ENCODE data around the gene PRC1. TPM values are rescaled to one million over a fixed set of nuclear protein-coding genes. Genes with fewer than 3 reads are reported as not detected.

PRC1 gene
- total RNA-seq, 1 experiment from 2014 or later: 75.7 TPM

GRCh38 chr15:90945091-90945490, 49.2 kb downstream of the PRC1 start:
- Histone ChIP-seq H3K27me3 (ENCODE audit: insufficient read depth, low read length) (no peaks in the 10 kb centered on the region), H2AFZ (ENCODE audit: low read length) (no peak overlapping the region), H3K18ac (ENCODE audit: insufficient read length, low read depth, low read length) (no peak overlapping the region), H3K9me3 (ENCODE audit: control insufficient read depth, low read depth, low read length) (no peaks in the 10 kb centered on the region), H3K27ac (ENCODE audit: insufficient read length, low read depth, low read length) (no peak overlapping the region), H3K23ac (ENCODE audit: insufficient read length, low read depth, low read length) (no peak overlapping the region), H4K8ac (replicated peaks; ENCODE audit: insufficient read length, low read depth, low read length) (no peak overlapping the region), H3K9ac (ENCODE audit: extremely low read depth, insufficient read length, low read length) (no peak overlapping the region), H2BK120ac (ENCODE audit: low read depth, low read length, poor library complexity, severe bottlenecking) (no peak overlapping the region), H2BK5ac (ENCODE audit: insufficient read length, low read length) (no peak overlapping the region), H3K56ac (ENCODE audit: insufficient read length, low read depth, low read length) (no peak overlapping the region), H3K23me2 (ENCODE audit: insufficient read length, low read depth, low read length, poor library complexity, severe bottlenecking) (peaks cover 3% of the 10 kb centered on the region), H2BK15ac (ENCODE audit: low read depth, low read length) (no peak overlapping the region), H4K5ac (ENCODE audit: insufficient read length, low read depth, low read length) (no peak overlapping the region), H2BK20ac (ENCODE audit: low read depth, low read length, poor library complexity, severe bottlenecking) (no peak overlapping the region), H2BK12ac (ENCODE audit: insufficient read length, low read depth, low read length) (no peak overlapping the region), H3K14ac (ENCODE audit: insufficient read depth, low read length) (no peak overlapping the region), H3K4ac (ENCODE audit: low read depth, low read length) (no peak overlapping the region), H3K4me1 (ENCODE audit: insufficient read depth, low read length) (no peaks in the 10 kb centered on the region), H3K79me1 (ENCODE audit: insufficient read depth, low read depth, low read length, poor library complexity, severe bottlenecking) (no peaks in the 10 kb centered on the region), H4K20me1 (ENCODE audit: control insufficient read depth, insufficient read depth, insufficient read length) (no peaks in the 10 kb centered on the region), H3K4me2 (ENCODE audit: insufficient read depth, insufficient read length, low read length) (no peak overlapping the region), H3K79me2 (ENCODE audit: insufficient read depth, low read length) (no peaks in the 10 kb centered on the region), H2AK5ac (ENCODE audit: insufficient read length, low read length) (no peak overlapping the region), H4K91ac (ENCODE audit: insufficient read length, low read depth, low read length) (no peak overlapping the region), H3T11ph (ENCODE audit: low read length) (no peak overlapping the region)
- H3K4me1 Mint-ChIP-seq: no peaks in the 10 kb centered on the region
- no CpG with 5 or more reads among the region's 7 CpGs for WGBS (ENCODE audit: extremely low coverage, insufficient read length, low lambda C conversion rate)
- peaks cover 49 to 89% (median 74%) of the 10 kb centered on the region in 3 experiments; a peak in 6 of 7 replicates for H3K36me3 Mint-ChIP-seq (ENCODE audit: insufficient read depth in 1 of 3, low read depth in 3 of 3)
- no peak overlapping the region for H3K4me3 Mint-ChIP-seq
- TF ChIP-seq CTCF (conservative IDR thresholded peaks at IDR 0.05): no peak
- H3K27ac Mint-ChIP-seq: no peak overlapping the region
- H3K9me3 Mint-ChIP-seq: no peaks in the 10 kb centered on the region
- no peaks in the 10 kb centered on the region for H3K27me3 Mint-ChIP-seq (ENCODE audit: low read depth)
- DNase-seq: no peak

All from H9 (cell line).